ENCODE results near the gene OSBPL5. TPM values are rescaled to one million over a fixed set of nuclear protein-coding genes. Genes with fewer than 3 reads are reported as not detected.
A peak's percentile ranks its signal among the peaks of the same experiment; 100 is the strongest.

Gene OSBPL5
- total RNA-seq, 1 experiment from 2014 or later, result not detected

DNA sequence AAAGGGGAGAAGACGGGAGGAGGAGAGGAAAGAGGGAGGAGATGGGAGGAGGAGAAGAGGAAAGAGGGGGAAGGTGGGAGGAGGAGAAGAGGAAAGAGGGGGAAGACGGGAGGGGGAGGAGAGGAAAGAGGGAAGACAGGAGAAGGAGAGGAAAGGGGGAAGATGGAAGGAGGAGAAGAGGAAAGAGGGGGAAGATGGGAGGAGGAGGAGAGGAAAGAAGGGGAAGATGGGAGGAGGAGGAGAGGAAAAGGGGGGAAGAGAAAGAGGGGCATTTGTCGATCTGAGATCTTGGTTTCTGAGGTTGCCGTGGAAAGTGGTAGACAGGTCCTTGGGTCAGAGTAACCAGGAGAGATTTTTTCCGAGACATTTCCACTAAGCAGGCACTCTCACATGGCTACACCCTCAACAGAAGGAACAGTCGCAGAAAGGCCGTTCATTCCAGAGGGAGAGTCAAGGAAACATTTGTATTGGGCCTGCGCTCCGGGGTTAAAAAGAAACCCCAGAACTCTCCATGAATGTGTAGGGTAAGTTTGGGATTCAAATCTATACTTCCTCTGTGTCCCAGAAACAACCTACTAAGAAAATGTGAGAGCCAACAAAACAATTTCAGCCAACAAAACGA lies 68.1 kb downstream of the OSBPL5 start:
- Histone ChIP-seq H4K20me1 (ENCODE audit: insufficient read depth, low read depth, low read length) (no peaks in the 10 kb centered on the region), H3K4me1 (ENCODE audit: low read length) (peaks cover under 1% of the 10 kb centered on the region), H3K79me2 (ENCODE audit: low read length) (no peaks in the 10 kb centered on the region), H2AFZ (ENCODE audit: low read length) (no peak overlapping the region), H3K9me3 (ENCODE audit: low read length) (no peaks in the 10 kb centered on the region), H3K36me3 (ENCODE audit: insufficient read depth, low read length) (no peaks in the 10 kb centered on the region), H3K9me2 (replicated peaks; ENCODE audit: insufficient read depth, low read length) (no peaks in the 10 kb centered on the region), H3K4me3 (ENCODE audit: low read length) (no peak overlapping the region), H3K4me2 (ENCODE audit: low read depth, low read length, poor library complexity, severe bottlenecking) (no peak overlapping the region), H3K27me3 (ENCODE audit: low read length) (no peaks in the 10 kb centered on the region), H3K9ac (ENCODE audit: low read length) (no peak overlapping the region), H3K27ac (ENCODE audit: low read length) (no peak overlapping the region)
- no peak for DNase-seq

DNA sequence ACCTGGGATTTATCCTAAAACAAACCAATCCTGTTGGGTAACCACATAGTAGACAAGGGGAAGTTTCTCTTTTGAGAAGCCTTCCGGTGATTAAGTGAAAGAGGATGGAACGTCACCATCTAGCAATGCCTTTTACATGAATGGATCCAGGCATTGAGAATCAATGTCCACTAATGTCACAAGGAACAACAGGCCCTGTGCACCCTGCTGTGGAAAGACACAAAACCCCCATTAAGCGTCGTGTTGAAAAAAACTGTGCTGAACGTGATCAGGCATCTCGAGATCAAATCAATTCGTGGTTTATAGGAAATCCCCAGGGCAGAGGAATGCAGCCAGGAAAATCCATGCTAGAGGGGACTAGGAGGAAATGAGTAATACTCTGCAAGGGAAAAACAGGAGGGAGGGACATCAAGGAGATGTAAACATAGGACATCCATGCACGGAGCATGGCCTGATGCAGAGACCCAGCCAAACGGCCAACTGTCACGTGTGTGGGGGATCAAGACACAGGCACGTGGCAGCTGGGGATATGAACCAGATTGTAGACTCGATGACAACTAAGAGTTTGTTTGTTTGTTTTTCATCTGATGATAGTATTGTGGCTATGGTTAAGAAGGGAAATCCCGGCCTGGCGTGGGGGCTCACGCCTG lies 69.3 kb downstream of the OSBPL5 start:
- DNase-seq, result no peak
- H3K4me2 ChIP-seq (ENCODE audit: low read depth, low read length, poor library complexity, severe bottlenecking), result no peak overlapping the region
- no peaks in the 10 kb centered on the region for H3K36me3 ChIP-seq (ENCODE audit: insufficient read depth, low read length)
- H3K79me2 ChIP-seq (ENCODE audit: low read length), result no peaks in the 10 kb centered on the region
- H3K4me3 ChIP-seq (ENCODE audit: low read length), result no peak overlapping the region
- H3K27me3 ChIP-seq (ENCODE audit: low read length), result no peaks in the 10 kb centered on the region
- peaks cover 3% of the 10 kb centered on the region for H3K4me1 ChIP-seq (ENCODE audit: low read length)
- H2AFZ ChIP-seq (ENCODE audit: low read length), result no peak overlapping the region
- H3K9ac ChIP-seq (ENCODE audit: low read length), result no peak overlapping the region
- no peaks in the 10 kb centered on the region for H3K9me3 ChIP-seq (ENCODE audit: low read length)
- no peak overlapping the region for H3K27ac ChIP-seq (ENCODE audit: low read length)
- H3K9me2 ChIP-seq (replicated peaks; ENCODE audit: insufficient read depth, low read length), result no peaks in the 10 kb centered on the region
- no peaks in the 10 kb centered on the region for H4K20me1 ChIP-seq (ENCODE audit: insufficient read depth, low read depth, low read length)

DNA sequence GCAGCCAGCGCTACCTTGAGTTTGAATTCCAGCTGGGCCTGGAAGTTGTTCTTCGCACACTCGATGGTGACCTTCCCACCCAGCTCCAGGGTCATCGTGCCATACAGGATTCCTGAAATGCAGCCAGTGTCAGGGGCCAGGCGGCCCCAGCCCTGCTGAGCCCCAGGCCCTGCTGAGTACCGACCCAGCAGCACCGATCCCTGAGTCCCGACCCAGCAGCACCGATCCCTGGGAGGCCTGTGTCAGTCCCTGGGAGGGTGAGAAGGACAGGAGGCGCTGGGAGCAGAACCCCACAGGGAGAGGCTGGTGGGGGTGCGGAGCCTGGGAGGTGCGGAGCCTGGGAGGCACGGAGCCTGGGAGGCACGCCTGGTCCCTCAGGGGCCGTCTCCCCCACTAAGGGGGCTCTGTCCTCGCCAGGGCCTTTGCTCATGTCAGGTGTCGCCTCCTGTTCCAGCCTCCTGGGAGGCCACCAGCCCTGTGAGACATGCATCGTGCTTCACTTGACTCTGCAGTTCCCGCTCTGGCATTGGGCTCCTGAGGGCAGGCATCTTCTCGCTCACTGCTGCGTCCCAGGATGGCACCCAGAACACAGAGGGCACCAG lies 70.8 kb downstream of the OSBPL5 start:
- Histone ChIP-seq H3K4me2 (ENCODE audit: low read depth, low read length, poor library complexity, severe bottlenecking) (no peak overlapping the region), H3K79me2 (ENCODE audit: low read length) (no peaks in the 10 kb centered on the region), H3K9ac (ENCODE audit: low read length) (no peak overlapping the region), H3K4me1 (ENCODE audit: low read length) (peaks cover 3% of the 10 kb centered on the region), H3K9me2 (replicated peaks; ENCODE audit: insufficient read depth, low read length) (no peaks in the 10 kb centered on the region), H3K4me3 (ENCODE audit: low read length) (no peak overlapping the region), H3K27ac (ENCODE audit: low read length) (no peak overlapping the region), H3K36me3 (ENCODE audit: insufficient read depth, low read length) (no peaks in the 10 kb centered on the region), H4K20me1 (ENCODE audit: insufficient read depth, low read depth, low read length) (no peaks in the 10 kb centered on the region), H3K27me3 (ENCODE audit: low read length) (no peaks in the 10 kb centered on the region), H2AFZ (ENCODE audit: low read length) (no peak overlapping the region), H3K9me3 (ENCODE audit: low read length) (no peaks in the 10 kb centered on the region)
- DNase-seq, result no peak

DNA sequence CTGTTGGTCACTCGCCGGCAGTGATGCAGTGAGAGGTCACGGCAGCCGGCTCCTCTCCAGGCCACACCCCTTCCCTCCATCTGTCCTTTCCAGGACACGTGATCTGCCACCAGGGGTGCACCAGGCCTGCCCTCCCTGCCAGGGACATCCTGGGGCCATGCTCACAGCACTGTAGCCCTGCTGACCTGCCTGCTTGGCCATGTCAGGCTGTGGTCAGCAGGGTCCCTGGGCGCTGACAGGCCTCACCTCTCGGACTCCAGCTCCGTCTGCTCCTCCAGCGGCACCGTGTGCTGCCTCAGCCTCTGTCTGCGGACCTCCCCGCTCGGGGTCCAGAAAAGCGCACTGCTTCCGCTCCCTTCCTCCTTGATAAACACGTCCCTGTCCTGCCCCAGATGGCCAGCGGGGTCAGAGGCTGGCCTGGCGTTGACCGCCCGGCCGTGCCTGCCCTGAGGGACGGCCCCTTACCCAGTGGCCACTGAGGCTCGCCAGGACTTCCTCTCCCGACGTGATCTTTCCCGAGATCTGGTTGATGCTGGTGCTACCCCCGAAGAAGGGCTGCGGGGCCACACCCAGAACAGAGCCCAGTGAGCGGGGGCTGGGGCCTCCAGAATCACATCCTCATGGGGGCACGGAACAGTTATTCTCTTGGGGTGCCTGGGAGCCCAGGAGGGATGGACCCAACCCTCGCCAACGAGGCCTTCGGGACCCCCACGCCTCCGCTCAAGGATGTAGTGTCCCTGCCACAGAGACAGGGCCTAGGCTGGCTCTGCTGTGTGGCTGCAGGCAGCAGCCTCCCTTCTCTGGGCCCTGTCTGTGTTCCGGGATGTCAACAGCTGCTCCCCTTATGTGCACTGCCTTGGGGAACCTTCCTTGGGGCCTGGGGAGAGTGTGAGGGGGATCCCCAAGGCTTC lies 71.6 kb downstream of the OSBPL5 start:
- H3K27me3 ChIP-seq (ENCODE audit: low read length), result no peaks in the 10 kb centered on the region
- H3K4me1 ChIP-seq (ENCODE audit: low read length), result peaks cover 3% of the 10 kb centered on the region
- no peak overlapping the region for H3K27ac ChIP-seq (ENCODE audit: low read length)
- H3K9me2 ChIP-seq (replicated peaks; ENCODE audit: insufficient read depth, low read length), result no peaks in the 10 kb centered on the region
- no peak for DNase-seq
- H3K9me3 ChIP-seq (ENCODE audit: low read length), result no peaks in the 10 kb centered on the region
- H3K9ac ChIP-seq (ENCODE audit: low read length), result no peak overlapping the region
- no peaks in the 10 kb centered on the region for H3K79me2 ChIP-seq (ENCODE audit: low read length)
- H4K20me1 ChIP-seq (ENCODE audit: insufficient read depth, low read depth, low read length), result no peaks in the 10 kb centered on the region
- no peak overlapping the region for H3K4me3 ChIP-seq (ENCODE audit: low read length)
- no peak overlapping the region for H2AFZ ChIP-seq (ENCODE audit: low read length)
- no peaks in the 10 kb centered on the region for H3K36me3 ChIP-seq (ENCODE audit: insufficient read depth, low read length)
- H3K4me2 ChIP-seq (ENCODE audit: low read depth, low read length, poor library complexity, severe bottlenecking), result no peak overlapping the region

DNA sequence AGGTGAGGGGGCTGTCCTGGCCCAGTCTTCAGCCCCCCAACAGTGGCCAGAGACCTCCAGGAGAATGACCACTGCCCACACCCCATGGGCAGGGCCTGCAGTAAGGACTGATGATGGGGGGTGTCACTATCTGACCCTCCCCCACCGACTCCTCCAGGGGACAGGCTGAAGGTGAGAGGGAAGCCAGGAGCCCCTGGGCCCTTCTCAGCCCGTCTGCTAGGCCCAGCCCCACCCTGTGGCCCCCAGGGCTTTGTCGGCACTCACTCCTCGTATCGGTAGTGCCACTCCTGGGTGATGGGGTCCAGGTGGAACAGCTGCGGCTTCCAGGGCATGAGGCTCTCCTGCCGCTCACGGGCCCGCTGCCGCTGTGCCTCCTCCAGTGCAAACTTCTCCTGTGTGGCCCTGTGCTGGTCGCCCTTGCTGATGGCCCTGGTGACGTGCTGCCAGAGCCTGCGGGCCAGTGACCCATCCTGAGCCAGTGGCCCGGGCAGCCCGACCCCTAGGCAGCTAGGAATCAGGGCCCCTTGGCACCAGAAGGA lies 72.4 kb downstream of the OSBPL5 start:
- Histone ChIP-seq H3K4me3 (ENCODE audit: low read length) (no peak overlapping the region), H3K4me2 (ENCODE audit: low read depth, low read length, poor library complexity, severe bottlenecking) (no peak overlapping the region), H2AFZ (ENCODE audit: low read length) (no peak overlapping the region), H3K27ac (ENCODE audit: low read length) (no peak overlapping the region), H4K20me1 (ENCODE audit: insufficient read depth, low read depth, low read length) (no peaks in the 10 kb centered on the region), H3K27me3 (ENCODE audit: low read length) (no peaks in the 10 kb centered on the region), H3K9ac (ENCODE audit: low read length) (no peak overlapping the region), H3K36me3 (ENCODE audit: insufficient read depth, low read length) (no peaks in the 10 kb centered on the region), H3K9me3 (ENCODE audit: low read length) (no peaks in the 10 kb centered on the region), H3K79me2 (ENCODE audit: low read length) (no peaks in the 10 kb centered on the region), H3K9me2 (replicated peaks; ENCODE audit: insufficient read depth, low read length) (no peaks in the 10 kb centered on the region), H3K4me1 (ENCODE audit: low read length) (peaks cover 3% of the 10 kb centered on the region)
- DNase-seq, result no peak

DNA sequence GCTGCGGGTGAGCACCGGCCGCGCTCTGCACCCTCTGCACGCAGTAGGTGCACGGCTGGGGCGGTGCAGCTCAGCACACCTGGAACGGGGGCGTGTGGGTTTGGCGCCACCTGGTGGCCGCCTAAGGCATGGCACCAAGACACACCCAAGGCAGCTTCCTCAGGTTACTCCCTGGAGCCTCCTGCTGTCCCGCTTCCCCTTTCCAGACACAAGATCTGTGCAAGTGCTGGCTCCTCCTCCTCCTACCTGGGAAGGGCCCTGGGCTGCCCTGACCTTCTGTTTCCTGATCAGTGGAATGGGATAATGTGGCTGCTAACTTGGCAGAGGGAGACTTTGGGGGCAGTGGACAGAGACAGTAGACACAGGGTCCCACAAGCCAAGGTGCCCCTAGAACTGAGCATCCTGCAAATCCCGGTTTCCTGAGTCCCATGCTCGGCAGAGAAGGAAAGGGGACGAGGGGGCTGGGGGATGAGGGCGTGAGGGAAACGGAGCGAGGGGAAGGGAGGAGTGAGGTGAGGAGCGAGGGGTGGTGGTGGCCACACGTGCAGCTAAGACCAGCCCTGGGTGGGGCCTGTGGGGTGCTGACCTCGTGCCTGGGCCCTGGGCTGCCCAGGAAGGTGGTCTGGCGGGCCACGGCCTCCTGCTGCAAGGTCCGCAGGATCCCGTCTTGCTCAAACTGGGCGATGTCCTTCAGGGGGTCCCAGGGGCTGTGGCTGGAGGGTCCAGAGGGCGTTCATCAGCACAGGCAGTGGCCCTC lies 73.1 kb downstream of the OSBPL5 start:
- H2AFZ ChIP-seq (ENCODE audit: low read length), result no peak overlapping the region
- H3K4me2 ChIP-seq (ENCODE audit: low read depth, low read length, poor library complexity, severe bottlenecking), result no peak overlapping the region

DNA sequence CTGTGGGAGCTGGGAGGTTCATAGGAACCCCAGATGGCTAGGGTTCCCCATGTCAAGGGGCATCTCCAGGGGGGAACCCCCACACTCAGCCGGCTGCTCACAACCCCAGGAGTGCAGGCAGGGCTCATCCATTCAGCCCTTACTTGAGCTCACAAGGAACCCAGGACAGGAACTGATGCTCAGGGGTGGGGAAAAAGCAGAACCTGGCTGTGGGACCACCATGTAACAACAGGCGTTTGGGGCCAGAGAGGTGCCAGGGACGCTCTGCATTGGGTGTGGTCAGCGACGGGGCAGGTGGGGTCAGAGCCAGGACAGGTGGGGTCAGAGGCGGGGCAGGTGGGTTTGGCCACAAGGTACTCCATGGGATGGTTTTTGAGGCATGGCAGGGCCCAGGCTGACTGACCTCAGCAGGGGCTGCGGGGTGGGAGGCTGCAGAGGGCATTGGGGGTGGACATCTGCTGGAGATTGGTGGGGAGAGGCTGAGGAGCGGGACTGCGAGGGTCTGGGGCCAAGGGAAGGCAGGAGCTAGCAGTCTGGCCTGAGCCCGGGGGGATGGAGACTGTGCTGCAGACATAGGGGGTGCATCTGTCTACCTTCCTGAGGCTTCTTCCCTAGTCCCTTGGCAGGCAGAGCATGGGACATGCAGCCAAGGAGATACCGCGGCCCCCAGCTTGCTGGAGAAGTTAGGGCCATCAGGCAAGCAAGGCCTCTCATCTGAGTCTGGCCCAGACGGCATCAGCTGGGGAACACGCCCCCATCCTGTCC lies 73.8 kb downstream of the OSBPL5 start:
- no peaks in the 10 kb centered on the region for H3K9me3 ChIP-seq (ENCODE audit: low read length)
- H3K79me2 ChIP-seq (ENCODE audit: low read length), result no peaks in the 10 kb centered on the region
- H3K27me3 ChIP-seq (ENCODE audit: low read length), result no peaks in the 10 kb centered on the region
- no peaks in the 10 kb centered on the region for H4K20me1 ChIP-seq (ENCODE audit: insufficient read depth, low read depth, low read length)
- H3K27ac ChIP-seq (ENCODE audit: low read length), result no peak overlapping the region
- DNase-seq, result no peak
- H3K9ac ChIP-seq (ENCODE audit: low read length), result no peak overlapping the region
- H3K9me2 ChIP-seq (replicated peaks; ENCODE audit: insufficient read depth, low read length), result no peaks in the 10 kb centered on the region
- no peaks in the 10 kb centered on the region for H3K36me3 ChIP-seq (ENCODE audit: insufficient read depth, low read length)
- H3K4me2 ChIP-seq (ENCODE audit: low read depth, low read length, poor library complexity, severe bottlenecking), result no peak overlapping the region
- peaks cover 3% of the 10 kb centered on the region for H3K4me1 ChIP-seq (ENCODE audit: low read length)
- H2AFZ ChIP-seq (ENCODE audit: low read length), result no peak overlapping the region
- H3K4me3 ChIP-seq (ENCODE audit: low read length), result no peak overlapping the region

More for the DNA sequence above, 73.1 kb downstream of the OSBPL5 start:
- no peaks in the 10 kb centered on the region for H3K79me2 ChIP-seq (ENCODE audit: low read length)
- no peak overlapping the region for H3K27ac ChIP-seq (ENCODE audit: low read length)
- no peaks in the 10 kb centered on the region for H3K27me3 ChIP-seq (ENCODE audit: low read length)
- no peaks in the 10 kb centered on the region for H3K9me3 ChIP-seq (ENCODE audit: low read length)
- no peak overlapping the region for H3K9ac ChIP-seq (ENCODE audit: low read length)
- no peak overlapping the region for H3K4me3 ChIP-seq (ENCODE audit: low read length)
- H4K20me1 ChIP-seq (ENCODE audit: insufficient read depth, low read depth, low read length), result no peaks in the 10 kb centered on the region
- no peaks in the 10 kb centered on the region for H3K9me2 ChIP-seq (replicated peaks; ENCODE audit: insufficient read depth, low read length)
- H3K36me3 ChIP-seq (ENCODE audit: insufficient read depth, low read length), result no peaks in the 10 kb centered on the region
- DNase-seq, result peak; percentile 84
- peaks cover 3% of the 10 kb centered on the region for H3K4me1 ChIP-seq (ENCODE audit: low read length)

Data from Karpas-422 (cell line).